Lung (tissue), 12 donors: ENCODE data around the gene CDK14. TPM values are rescaled to one million over a fixed set of nuclear protein-coding genes. Genes with fewer than 3 reads are reported as not detected.

ENCODE experiments used
- ATAC-seq: fragments of 200-7000 bp; cut with Tn5 transposase; one replicate; pipeline ENCODE4 v1.9.1; 2020; ENCODE audit warnings: moderate number of reproducible peaks; ENCODE audit not compliant: insufficient read depth, low FRiP score
- DNase-seq, 3 donors: peaks; one replicate each; pipeline ENCODE4 v3.0.0-alpha.2; 2013 to 2017
- H3K27ac ChIP-seq, 2 donors: one replicate each; pipeline ENCODE4 v1.5.1; 2013; ENCODE audit warnings: mild to moderate bottlenecking in 2 of 2, moderate library complexity in 2 of 2, control low read depth in 1 of 2, inconsistent platforms in 1 of 2, low read depth in 1 of 2, low read length in 1 of 2
- H3K27me3 ChIP-seq, 3 donors: one replicate each; pipeline ENCODE4 v1.5.1; 2013; ENCODE audit warnings: low read length in 2 of 3; ENCODE audit not compliant: control insufficient read depth in 3 of 3, insufficient read depth in 3 of 3
- H3K36me3 ChIP-seq, 4 donors: one replicate each; pipeline ENCODE4 v1.5.1; 2013; ENCODE audit warnings: low read length in 4 of 4, mild to moderate bottlenecking in 1 of 4, moderate library complexity in 1 of 4; ENCODE audit not compliant: control insufficient read depth in 4 of 4, insufficient read depth in 4 of 4
- H3K4me1 ChIP-seq, 5 donors: one replicate each; pipeline ENCODE4 v1.5.1; 2013; ENCODE audit warnings: low read length in 5 of 5, mild to moderate bottlenecking in 2 of 5, moderate library complexity in 1 of 5; ENCODE audit not compliant: control insufficient read depth in 5 of 5, insufficient read depth in 5 of 5
- H3K4me3 ChIP-seq: one replicate; pipeline ENCODE4 v1.5.1; 2013; ENCODE audit warnings: mild to moderate bottlenecking, control low read depth, moderate library complexity
- H3K9ac ChIP-seq, 2 donors: one replicate each; pipeline ENCODE4 v1.5.1; 2013; ENCODE audit warnings: low read length in 2 of 2, control low read depth in 1 of 2; ENCODE audit not compliant: insufficient read depth in 1 of 2
- H3K9me3 ChIP-seq, 4 donors: one replicate each; pipeline ENCODE4 v1.5.1; 2013; ENCODE audit warnings: low read length in 3 of 4, mild to moderate bottlenecking in 1 of 4, moderate library complexity in 1 of 4; ENCODE audit not compliant: control insufficient read depth in 4 of 4, insufficient read depth in 3 of 4
- CTCF ChIP-seq: IDR thresholded peaks from 2 replicates; pipeline ENCODE4 v1.5.1; 2012; ENCODE audit warnings: mild to moderate bottlenecking; ENCODE audit errors: control extremely low read depth, extremely low read depth
- WGBS, 2 donors: extraction: QIAGEN DNeasy Blood & Tissue Kit; methylation state at CpG; one replicate each; pipeline ENCODE4 v1.1.7; 2013; 5-methylcytosine and 5-hydroxymethylcytosine counted together
- polyA plus RNA-seq, 2 donors: library from polyadenylated mRNA; stranded (reverse); fragments of 200-250 nt; gene quantifications; one replicate each; pipeline ENCODE4 v1.2.1, GENCODE V29; 2013
- total RNA-seq, 2 donors: library from RNA; depleted of rRNA in 1 of 2; stranded (reverse); fragments of >200 nt in 1 of 2; gene quantifications; one replicate each; pipeline ENCODE4 v1.2.1, GENCODE V29; 2014 to 2021
- donor health status: control.
- donor health status: control.
- donor health status: Bipolar disorder and iron deficiency.
- donor health status: healthy.
- donor health status: DM: yes; HTN: yes; CAD: no.

Gene CDK14
- total and polyA plus RNA-seq, 4 donors: 4.3 to 117 (median 18.9) TPM

GRCh38 chr7:91137153-91137787 is 541.1 kb downstream of the CDK14 start:
- TF ChIP-seq CTCF: no peak
- Histone ChIP-seq H3K4me3 (no peak overlapping the region), H3K27me3 (no peaks in the 10 kb centered on the region), H3K9me3 (no peaks in the 10 kb centered on the region), H3K27ac (no peak overlapping the region), H3K36me3 (no peaks in the 10 kb centered on the region), H3K4me1 (peaks cover 0 to 27% (median 10%) of the 10 kb centered on the region in 5 donors), H3K9ac (no peak overlapping the region)
- peak; percentile 33 to 62 (median 58) for DNase-seq
- no peak for ATAC-seq
- WGBS, 2 donors: 64 to 82% methylated on average over 3 of the region's 3 CpGs

- no peaks in the 10 kb centered on the region for H3K36me3 ChIP-seq
- no peaks in the 10 kb centered on the region for H3K9me3 ChIP-seq
- 88 to 96% methylated on average over 1 of the region's 1 CpG for WGBS, 2 donors
- no peak overlapping the region for H3K4me3 ChIP-seq
- no peak for TF ChIP-seq CTCF
- ATAC-seq (no peak), DNase-seq (no peak)
- no peak overlapping the region for H3K27ac ChIP-seq
- H3K4me1 ChIP-seq: peaks cover 0 to 27% (median 10%) of the 10 kb centered on the region in 5 donors
- H3K9ac ChIP-seq: no peak overlapping the region
- no peaks in the 10 kb centered on the region for H3K27me3 ChIP-seq
Observed at GRCh38 chr7:91137788-91138368, 541.8 kb downstream of the CDK14 start.

- no peak for DNase-seq
- Histone ChIP-seq H3K9me3 (no peaks in the 10 kb centered on the region), H3K9ac (no peak overlapping the region), H3K36me3 (no peaks in the 10 kb centered on the region), H3K27me3 (no peaks in the 10 kb centered on the region), H3K27ac (no peak overlapping the region), H3K4me3 (no peak overlapping the region), H3K4me1 (peaks cover 0 to 25% (median 10%) of the 10 kb centered on the region in 5 donors)
- no peak for TF ChIP-seq CTCF
- ATAC-seq: no peak
- WGBS, 2 donors: 77 to 84% methylated on average over 2 of the region's 2 CpGs
Observed at GRCh38 chr7:91140286-91140685, 544.2 kb downstream of the CDK14 start.
